SU-DHL-6 (cell line): ENCODE data around the gene RASA2.

ENCODE experiments used
- H2AFZ ChIP-seq: fragments of 200-600 bp; sonication (generic); 2 replicates; pipeline ENCODE4 v1.6.1; 2014; ENCODE audit warnings: low read depth, mild to moderate bottlenecking, moderate library complexity, mixed read lengths, antibody characterized with exemption, low read length; ENCODE audit not compliant: severe bottlenecking
- H3F3A ChIP-seq: fragments of 200-600 bp; shearing (Covaris generic); 2 replicates; pipeline ENCODE4 v1.6.0; 2016; ENCODE audit warnings: antibody characterized with exemption, mild to moderate bottlenecking; ENCODE audit not compliant: insufficient read depth
- H3K27ac ChIP-seq: fragments of 200-600 bp; sonication (generic); 2 replicates; pipeline ENCODE4 v1.5.1; 2016; ENCODE audit warnings: low read depth, mild to moderate bottlenecking, low read length, moderate library complexity, mixed read lengths
- H3K27me3 ChIP-seq: fragments of 200-600 bp; sonication (generic), shearing (Covaris generic); 2 replicates; pipeline ENCODE4 v1.6.0; 2014; ENCODE audit warnings: mild to moderate bottlenecking, low read length
- H3K36me3 ChIP-seq: fragments of 200-600 bp; sonication (generic); 2 replicates; pipeline ENCODE4 v1.6.1; 2014; ENCODE audit warnings: mild to moderate bottlenecking, low read length, mixed read lengths
- H3K4me2 ChIP-seq: fragments of 300-600, 200-600 bp; shearing (Covaris generic), sonication (generic); 2 replicates; pipeline ENCODE4 v1.6.0; 2014; ENCODE audit warnings: low read length, low read depth, mild to moderate bottlenecking; ENCODE audit not compliant: poor library complexity, severe bottlenecking
- H3K4me3 ChIP-seq: fragments of 200-600 bp; sonication (generic); 2 replicates; pipeline ENCODE4 v1.5.1; 2014; ENCODE audit warnings: antibody characterized with exemption, low read length, mild to moderate bottlenecking, mixed read lengths; ENCODE audit not compliant: insufficient read depth, poor library complexity, severe bottlenecking
- H3K79me2 ChIP-seq: fragments of 200-600 bp; sonication (generic); 2 replicates; pipeline ENCODE4 v1.6.1; 2014; ENCODE audit warnings: mild to moderate bottlenecking, low read length, moderate library complexity; ENCODE audit not compliant: insufficient read depth
- H3K9ac ChIP-seq: fragments of 200-600 bp; sonication (generic); 2 replicates; pipeline ENCODE4 v1.7.0; 2014; ENCODE audit warnings: mild to moderate bottlenecking, low read length
- H3K9me2 ChIP-seq: fragments of 200-600 bp; sonication (generic); replicated peaks from 2 replicates; pipeline ENCODE4 v1.6.1; 2014; ENCODE audit warnings: low read length; ENCODE audit not compliant: insufficient read depth
- H3K9me3 ChIP-seq: fragments of 200-600 bp; sonication (generic); 2 replicates; pipeline ENCODE4 v1.6.1; 2014; ENCODE audit warnings: low read length, mixed read lengths; ENCODE audit not compliant: insufficient read depth
- H4K20me1 ChIP-seq: fragments of 200-600 bp; sonication (generic); 2 replicates; pipeline ENCODE4 v1.6.1; 2014; ENCODE audit warnings: low read depth, mild to moderate bottlenecking, antibody characterized with exemption, low read length, moderate library complexity, mixed read lengths
- CTCF ChIP-seq: fragments of 200-600 bp; sonication (generic); IDR thresholded peaks from one replicate; pipeline ENCODE4 v1.5.1; 2017; ENCODE audit warnings: antibody characterized with exemption, mild to moderate bottlenecking, low read length, moderate library complexity; ENCODE audit not compliant: insufficient read depth, poor library complexity, severe bottlenecking
- EZH2phosphoT487 ChIP-seq: fragments of 200-600 bp; sonication (generic), shearing (Covaris generic); conservative IDR thresholded peaks from 2 replicates; pipeline ENCODE4 v1.6.1; 2018; ENCODE audit warnings: mild to moderate bottlenecking, antibody characterized with exemption, low read length, moderate library complexity, mixed read lengths

RASA2 gene

GRCh38 chr3:141444586-141445285 lies 42.1 kb upstream of the RASA2 start:
- no peak overlapping the region for H3K27ac ChIP-seq
- H4K20me1 ChIP-seq, result no peaks in the 10 kb centered on the region
- no peaks in the 10 kb centered on the region for H3K9me3 ChIP-seq
- no peaks in the 10 kb centered on the region for H3K9me2 ChIP-seq
- no peaks in the 10 kb centered on the region; the same call in 1 of the 2 replicates for H3F3A ChIP-seq
- H3K4me3 ChIP-seq, result no peak overlapping the region
- TF ChIP-seq CTCF, result no peak
- no peak for TF ChIP-seq EZH2phosphoT487
- no peaks in the 10 kb centered on the region for H3K36me3 ChIP-seq
- H3K4me2 ChIP-seq, result no peak overlapping the region
- H3K9ac ChIP-seq, result no peak overlapping the region
- H2AFZ ChIP-seq, result no peak overlapping the region
- H3K79me2 ChIP-seq, result no peaks in the 10 kb centered on the region
- no peaks in the 10 kb centered on the region for H3K27me3 ChIP-seq

GRCh38 chr3:141445990-141446389 lies 40.8 kb upstream of the RASA2 start:
- H3K4me3 ChIP-seq, result no peak overlapping the region
- TF ChIP-seq CTCF, result no peak
- no peak for TF ChIP-seq EZH2phosphoT487
- H3K9ac ChIP-seq, result no peak overlapping the region
- H3K27me3 ChIP-seq, result no peaks in the 10 kb centered on the region
- H4K20me1 ChIP-seq, result no peaks in the 10 kb centered on the region
- no peaks in the 10 kb centered on the region for H3K79me2 ChIP-seq
- no peak overlapping the region for H2AFZ ChIP-seq
- H3K9me2 ChIP-seq, result no peaks in the 10 kb centered on the region
- no peaks in the 10 kb centered on the region; the same call in 1 of the 2 replicates for H3F3A ChIP-seq
- H3K4me2 ChIP-seq, result no peak overlapping the region
- H3K9me3 ChIP-seq, result no peaks in the 10 kb centered on the region
- no peak overlapping the region for H3K27ac ChIP-seq
- no peaks in the 10 kb centered on the region for H3K36me3 ChIP-seq

- Histone ChIP-seq H3K36me3 (no peaks in the 10 kb centered on the region), H4K20me1 (no peaks in the 10 kb centered on the region), H3K9me3 (no peaks in the 10 kb centered on the region), H3K27me3 (no peaks in the 10 kb centered on the region), H3K9ac (no peak overlapping the region), H3K79me2 (no peaks in the 10 kb centered on the region), H3F3A (no peaks in the 10 kb centered on the region; the same call in 1 of the 2 replicates), H3K4me3 (no peak overlapping the region), H2AFZ (no peak overlapping the region), H3K4me2 (no peak overlapping the region), H3K27ac (no peak overlapping the region), H3K9me2 (no peaks in the 10 kb centered on the region)
- TF ChIP-seq EZH2phosphoT487 (no peak), CTCF (no peak)
Measured at GRCh38 chr3:141446737-141447136, 40.1 kb upstream of the RASA2 start.
